GM18873 (cell line): ENCODE measurements around the gene LINGO1.

ENCODE experiments used
- ATAC-seq: cut with Tn5 transposase; IDR thresholded peaks from one replicate; pipeline ENCODE4 v1.9.1; 2021; ENCODE audit warnings: mild to moderate bottlenecking, moderate library complexity, moderate number of reproducible peaks; ENCODE audit not compliant: unreplicated experiment, low FRiP score

The LINGO1 gene

DNA sequence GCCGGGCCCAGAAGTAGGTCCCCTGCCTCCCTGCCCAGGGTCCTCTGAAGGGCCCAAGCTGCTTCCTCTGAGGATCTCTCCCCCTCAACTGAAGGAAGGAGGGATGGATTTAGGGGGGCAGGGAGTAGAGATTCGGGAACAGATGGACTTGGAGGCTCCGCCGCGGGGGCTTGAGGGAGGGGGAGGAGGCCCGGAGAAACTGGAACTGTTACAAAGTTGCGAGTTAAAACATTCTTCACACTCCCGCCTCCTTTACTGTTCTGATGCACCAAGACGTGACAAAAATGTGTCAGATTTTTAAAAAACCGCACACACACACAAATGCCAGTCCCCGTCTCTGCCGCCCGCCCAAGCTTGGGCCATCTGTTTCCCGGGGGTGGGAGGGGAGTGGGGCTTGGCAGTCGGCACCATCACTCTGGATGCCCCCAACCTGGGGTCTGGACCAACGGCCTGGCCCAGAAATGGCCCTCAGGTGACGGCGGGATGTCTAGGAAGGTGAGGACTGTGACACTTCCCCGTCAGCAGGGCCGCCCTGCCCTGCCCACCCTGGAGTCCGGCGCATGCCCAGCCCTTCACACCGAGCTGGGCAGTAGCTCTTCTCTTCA, 25.0 kb upstream of the LINGO1 start:
- ATAC-seq: no peak

DNA sequence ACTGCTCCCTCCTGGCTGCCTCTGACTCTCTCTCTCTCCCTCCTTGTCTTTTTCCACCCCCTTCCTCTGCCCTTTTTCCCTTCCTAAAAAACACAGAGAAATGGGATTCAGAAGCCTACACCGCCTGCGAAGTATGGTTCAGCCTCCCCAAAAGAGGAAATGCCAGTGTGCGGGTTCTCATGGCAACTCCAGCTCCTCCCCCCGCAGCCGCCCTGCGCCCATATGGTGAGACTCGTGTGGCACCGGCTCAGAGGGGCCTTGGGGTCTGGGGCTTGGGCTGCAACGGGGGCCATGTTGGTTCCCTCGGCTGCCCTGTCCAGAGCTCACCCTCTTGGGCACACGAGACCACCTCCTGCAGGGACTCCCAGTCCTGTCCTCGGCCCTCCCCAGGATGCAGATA, 23.6 kb upstream of the LINGO1 start:
- no peak for ATAC-seq

DNA sequence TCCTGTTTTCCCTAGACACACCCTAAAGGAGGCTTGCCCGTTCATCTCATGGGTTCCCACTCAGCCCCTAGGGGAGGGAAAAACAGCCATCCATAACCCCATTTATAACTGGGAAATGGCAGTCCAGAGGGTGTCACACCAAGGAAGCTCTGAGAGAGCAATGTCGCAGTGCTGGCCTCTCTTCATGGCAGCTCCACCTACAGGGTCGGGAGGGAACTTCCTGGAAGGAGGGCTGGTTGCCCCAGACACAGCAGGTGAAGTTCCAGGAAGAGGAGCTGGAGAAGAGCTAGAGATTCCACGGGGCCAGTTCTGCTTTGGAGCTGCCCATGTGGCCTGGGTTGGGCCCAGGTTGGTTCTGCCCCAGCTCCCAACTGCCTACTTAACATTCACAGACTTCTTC, 22.3 kb upstream of the LINGO1 start:
- no peak for ATAC-seq

- ATAC-seq: no peak
Observed at GRCh38 chr15:77653832-77654480, 21.2 kb upstream of the LINGO1 start.

GRCh38 chr15:77650265-77650664, 17.6 kb upstream of the LINGO1 start:
- ATAC-seq: no peak

- ATAC-seq: no peak
Observed at GRCh38 chr15:77649610-77650009, 16.9 kb upstream of the LINGO1 start.

- no peak for ATAC-seq
Observed at GRCh38 chr15:77649017-77649416, 16.3 kb upstream of the LINGO1 start.

- ATAC-seq: no peak
Observed at GRCh38 chr15:77647961-77648360, 15.2 kb upstream of the LINGO1 start.

- ATAC-seq: no peak
Observed at GRCh38 chr15:77646104-77646694, 13.5 kb upstream of the LINGO1 start.

DNA sequence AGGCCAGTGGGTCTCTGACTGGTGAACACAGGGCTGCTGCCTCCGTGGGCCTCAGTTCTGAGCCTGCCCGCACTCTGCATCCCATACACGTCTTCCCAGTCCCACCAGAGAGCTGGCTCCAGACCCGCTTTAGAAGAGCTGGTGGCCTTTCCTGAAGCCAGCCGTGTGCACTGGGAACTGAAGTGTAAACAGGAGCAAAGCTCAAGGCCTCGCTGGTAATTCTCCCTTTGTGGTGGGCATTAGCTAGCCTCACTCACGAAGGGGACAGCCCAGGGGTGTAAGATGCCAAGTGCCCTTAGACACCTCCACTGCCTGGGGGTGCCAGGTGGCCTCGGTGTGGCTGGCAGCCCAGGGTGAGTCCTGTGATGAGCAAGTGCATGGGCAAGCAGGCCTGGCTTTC, 12.9 kb upstream of the LINGO1 start:
- ATAC-seq: no peak

DNA sequence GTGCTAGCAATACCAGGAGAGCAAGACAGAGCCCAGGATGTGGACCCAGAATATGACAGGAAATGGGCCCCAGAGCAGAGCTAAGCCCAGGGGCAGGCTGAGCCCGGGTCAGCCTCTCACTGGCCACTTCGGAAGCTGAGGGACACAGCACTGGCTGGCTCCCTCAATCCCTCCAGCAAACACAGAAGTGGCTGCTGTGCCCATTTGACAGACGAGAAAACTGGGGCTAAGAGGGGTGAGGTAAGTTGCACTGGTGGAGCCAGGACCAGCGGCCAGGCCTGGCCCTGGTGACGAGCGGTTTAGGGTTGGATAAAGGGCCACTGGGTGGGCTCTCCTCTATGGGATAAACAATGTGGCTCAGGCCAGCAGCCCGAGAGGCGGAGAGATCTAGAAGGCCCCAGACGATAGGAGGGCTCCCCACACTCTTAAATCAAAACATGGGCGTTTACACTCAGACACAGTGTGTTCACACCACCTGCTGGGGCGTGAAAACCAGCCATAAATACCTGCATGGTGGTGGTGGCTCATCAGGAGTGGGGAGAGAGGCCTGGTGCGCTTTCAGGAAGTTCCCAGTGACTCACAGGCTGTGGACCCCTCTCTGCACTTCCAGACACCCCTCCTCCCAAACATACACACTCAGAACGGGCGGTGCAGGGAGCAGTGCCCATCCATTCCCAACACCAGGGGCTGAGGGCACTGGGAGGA, 12.0 kb upstream of the LINGO1 start:
- no peak for ATAC-seq

GRCh38 chr15:77643764-77644163, 11.1 kb upstream of the LINGO1 start:
- no peak for ATAC-seq

- ATAC-seq: no peak
Observed at GRCh38 chr15:77642793-77643430, 10.2 kb upstream of the LINGO1 start.

DNA sequence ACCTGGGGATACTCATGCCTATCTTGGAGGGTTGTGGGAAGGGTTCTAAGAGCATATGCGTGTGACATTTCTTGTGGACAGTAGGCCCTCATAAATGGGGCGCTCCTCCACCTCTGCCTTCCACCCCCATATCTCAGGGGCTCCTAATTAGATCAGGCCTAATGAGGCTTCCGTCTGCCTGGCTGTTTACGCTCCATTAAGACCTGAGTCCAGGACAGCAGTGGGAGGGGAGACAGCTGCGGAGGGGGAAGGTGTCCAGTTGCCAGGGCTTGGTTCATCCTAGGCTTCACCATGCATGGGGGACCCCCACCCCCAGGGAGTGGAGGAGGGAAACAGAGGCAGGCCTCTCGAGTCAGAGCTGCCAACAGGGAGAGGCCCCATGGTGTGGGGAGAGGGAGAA, 9.3 kb upstream of the LINGO1 start:
- no peak for ATAC-seq

DNA sequence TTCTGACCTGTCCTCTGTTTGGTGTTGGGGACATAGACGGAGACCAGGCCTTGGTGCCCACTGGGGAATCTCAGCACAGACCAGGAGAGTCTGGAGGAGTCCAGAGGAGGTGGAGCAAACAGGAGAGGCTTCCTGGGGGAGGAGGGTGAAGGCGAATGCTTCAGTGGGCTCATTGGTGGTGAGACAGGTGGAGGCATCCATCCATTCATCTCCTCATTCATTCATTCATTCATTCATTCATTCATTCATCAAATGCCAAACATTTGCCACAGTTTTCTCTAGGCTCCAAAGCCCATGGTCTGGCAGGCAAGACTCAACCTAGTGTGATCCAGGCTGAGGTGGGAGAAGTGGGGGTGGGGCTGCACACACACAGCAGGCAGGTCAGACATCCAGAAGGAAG, 7.9 kb upstream of the LINGO1 start:
- no peak for ATAC-seq

- ATAC-seq: no peak
Observed at GRCh38 chr15:77639431-77639830, 6.7 kb upstream of the LINGO1 start.

DNA sequence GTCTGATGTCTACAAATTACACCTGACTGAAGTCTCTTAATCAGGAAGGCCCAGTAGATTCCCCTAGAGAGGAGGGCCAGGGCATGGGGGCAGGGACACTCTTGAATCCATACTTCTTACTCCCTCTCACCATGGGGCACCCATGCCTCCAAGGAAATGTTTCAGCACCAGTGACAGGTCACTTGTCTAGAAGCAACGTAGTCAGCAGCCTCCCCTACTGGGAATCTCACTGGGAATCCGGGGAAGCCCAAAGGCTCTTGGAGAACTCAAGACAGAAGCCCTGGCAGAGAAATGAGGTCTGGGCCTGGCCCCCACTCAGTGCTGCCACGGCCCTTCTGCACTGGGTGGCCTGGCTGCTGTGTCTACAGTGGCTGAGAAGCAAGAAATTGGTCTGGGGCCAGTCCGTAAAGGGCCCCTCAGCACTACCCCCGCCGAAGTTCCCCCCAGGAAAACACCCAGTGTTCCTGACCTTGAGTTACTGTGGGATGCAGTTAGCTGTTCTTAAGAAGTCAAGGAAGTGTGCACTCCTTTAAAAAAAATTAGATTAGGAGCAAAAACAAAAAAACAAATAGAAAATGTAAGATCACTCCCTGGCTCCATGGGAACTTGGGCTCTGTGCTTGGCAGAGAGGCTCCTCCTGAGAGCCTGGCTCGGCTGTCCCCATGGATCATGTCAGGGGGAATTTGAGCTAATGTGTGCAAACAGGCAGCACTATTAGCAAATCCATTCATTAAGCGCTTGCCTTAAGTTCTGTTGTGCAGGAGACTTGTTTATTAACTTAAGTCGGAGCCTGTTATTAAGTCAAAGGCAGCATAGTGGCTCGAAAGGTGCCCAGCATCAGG, 5.4 kb upstream of the LINGO1 start:
- no peak for ATAC-seq

GRCh38 chr15:77636209-77636608, 3.5 kb upstream of the LINGO1 start:
- no peak for ATAC-seq

DNA sequence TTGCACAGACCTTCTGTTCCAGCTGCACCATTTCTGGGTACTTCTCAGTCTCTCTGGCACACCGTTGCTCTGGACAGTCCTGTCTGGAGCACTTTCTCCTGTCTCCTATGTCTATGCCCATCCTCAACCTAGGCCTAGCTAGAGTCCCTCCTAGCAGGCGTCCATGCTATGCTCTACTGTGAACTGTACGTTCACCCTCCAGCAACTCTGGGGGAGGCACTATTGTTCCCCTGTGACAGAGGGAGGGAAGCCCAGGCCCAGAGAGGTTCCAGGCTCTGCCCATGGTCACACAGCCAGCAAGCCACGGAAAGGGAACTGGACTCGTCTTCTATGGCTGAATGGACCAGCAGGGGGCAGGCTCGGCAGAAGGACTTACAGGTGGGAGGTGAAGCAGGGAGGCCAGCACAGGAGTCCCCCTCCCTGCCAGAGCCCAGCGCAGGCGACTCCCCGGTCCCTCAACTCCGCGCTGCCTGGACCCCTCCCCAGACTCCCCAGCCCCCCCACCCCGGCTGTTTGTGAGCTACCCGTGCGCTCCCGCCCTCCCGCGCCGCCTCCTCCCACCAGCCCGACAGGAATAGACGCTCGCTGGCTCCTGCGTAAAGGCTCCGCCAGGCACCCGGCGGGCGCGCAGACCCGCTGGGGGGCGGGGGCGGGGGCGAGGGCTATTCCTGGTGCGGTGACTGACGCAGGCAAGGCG, 1.7 kb upstream of the LINGO1 start:
- ATAC-seq: no peak

- no peak for ATAC-seq
Observed at GRCh38 chr15:77633913-77634265, 1.2 kb upstream of the LINGO1 start.
